DOHH2 (cell line): ENCODE measurements around the gene FAM118A.

Experiments used
- CTCF ChIP-seq: fragments of 200-600 bp; sonication (generic); IDR thresholded peaks from one replicate; pipeline ENCODE4 v1.5.1; 2014; ENCODE audit warnings: antibody characterized with exemption, mild to moderate bottlenecking, low read depth, low read length; ENCODE audit not compliant: poor library complexity, severe bottlenecking
- EZH2phosphoT487 ChIP-seq: fragments of 200-600 bp; sonication (generic); IDR thresholded peaks from 2 replicates; pipeline ENCODE4 v1.6.1; 2017; ENCODE audit warnings: borderline replicate concordance, mild to moderate bottlenecking, antibody characterized with exemption, low read length, moderate library complexity, mixed read lengths

GRCh38 chr22:45389546-45389945 is 79.8 kb downstream of the FAM118A start:
- TF ChIP-seq CTCF (no peak), EZH2phosphoT487 (no peak)
